Stimulated activated CD8-positive, alpha-beta memory T cell treated with anti-CD3 and anti-CD28 coated beads, Interleukin-12 subunit alpha, Interleukin-12 subunit beta, amount 100 ng/mL, for 1 hour (primary cell): Measurements from ENCODE around the gene RANBP3.
"Not testable (repeated sequence)": the region's sequence is repeated elsewhere in the genome, so short reads cannot be mapped to it uniquely, and the experiment has no call there.

Experiments
- DNase-seq: peaks from one replicate; pipeline ENCODE4 v3.0.0-alpha.2; 2020; ENCODE audit warnings: low read depth

The RANBP3 gene

GRCh38 chr19:5985837-5986236 lies 7.9 kb upstream of the RANBP3 start:
- not testable (repeated sequence) for DNase-seq

GRCh38 chr19:5985098-5985783 lies 7.3 kb upstream of the RANBP3 start:
- no peak for DNase-seq

DNA sequence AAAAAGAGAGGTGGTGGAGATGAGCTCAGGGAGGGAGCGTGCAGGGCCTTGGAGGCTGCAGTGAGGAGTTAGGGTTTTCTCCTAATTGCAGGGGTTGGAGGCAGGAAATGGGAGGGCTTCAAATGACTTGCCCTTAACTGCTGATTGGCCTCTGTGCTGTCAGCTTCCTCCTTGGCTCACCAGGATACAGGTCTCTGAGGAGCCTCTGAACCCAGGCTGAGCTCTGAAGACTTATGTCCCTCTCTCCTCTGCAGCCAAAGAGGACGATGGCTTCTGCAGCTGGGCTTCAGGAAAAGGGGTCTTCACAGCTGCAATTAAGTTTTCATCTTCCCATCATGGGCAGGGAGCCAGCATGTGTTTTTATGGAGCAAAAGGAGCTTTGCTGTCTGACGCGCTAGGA lies 6.7 kb upstream of the RANBP3 start:
- DNase-seq = no peak

DNA sequence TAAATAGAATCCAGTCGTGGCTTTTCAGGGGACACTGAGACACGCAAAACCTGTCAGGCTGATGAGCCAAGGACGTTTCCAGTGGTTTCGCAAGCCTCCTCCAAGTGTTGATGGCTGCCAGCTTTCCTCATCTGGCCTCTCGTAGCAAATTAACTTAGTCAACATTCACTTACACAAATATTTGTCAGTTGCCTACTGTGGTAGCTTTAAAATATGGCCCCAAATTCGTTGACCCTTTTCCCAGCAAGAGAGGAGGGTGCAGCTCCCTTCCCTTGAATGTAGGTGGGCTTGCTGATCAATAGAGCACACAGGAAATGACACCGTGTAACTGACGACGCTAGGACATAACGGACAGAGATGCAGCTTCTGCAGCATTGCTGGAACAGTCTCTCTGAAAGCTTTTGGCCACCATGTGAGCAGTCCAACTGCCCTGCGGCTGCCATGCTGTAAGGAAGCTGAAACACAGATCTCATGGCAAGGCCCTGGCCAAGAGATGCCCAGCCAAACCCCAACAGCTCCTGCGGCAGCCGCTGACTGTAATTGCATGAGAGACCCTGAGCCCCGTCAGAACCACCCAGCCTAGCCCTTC lies 5.5 kb upstream of the RANBP3 start:
- no peak for DNase-seq

- DNase-seq = no peak
Observed at GRCh38 chr19:5978606-5979552, 939 bp upstream of the RANBP3 start.

- DNase-seq = no peak
Observed at GRCh38 chr19:5977222-5977784, 637 bp downstream of the RANBP3 start.

DNA sequence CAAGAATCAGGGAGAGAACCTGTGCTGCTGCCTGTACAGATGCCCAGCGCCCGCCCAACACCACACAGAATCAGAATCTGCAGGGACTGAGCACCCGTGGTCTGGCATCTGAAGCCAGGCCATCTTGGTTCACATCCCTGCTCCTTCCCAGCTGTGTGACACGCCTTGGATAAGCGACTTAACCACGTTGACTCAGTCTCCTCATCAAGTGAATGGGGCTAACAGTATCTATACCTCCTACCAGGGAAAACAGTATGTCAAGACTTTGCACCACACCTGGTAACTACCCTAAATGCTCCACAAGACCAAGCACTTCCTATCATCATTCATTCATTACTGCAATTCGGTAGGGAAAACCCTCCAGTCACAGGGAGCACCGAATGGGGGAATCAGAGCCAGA lies 1.2 kb downstream of the RANBP3 start:
- no peak for DNase-seq

- DNase-seq = no peak
Observed at GRCh38 chr19:5975388-5975728, 2.6 kb downstream of the RANBP3 start.

DNA sequence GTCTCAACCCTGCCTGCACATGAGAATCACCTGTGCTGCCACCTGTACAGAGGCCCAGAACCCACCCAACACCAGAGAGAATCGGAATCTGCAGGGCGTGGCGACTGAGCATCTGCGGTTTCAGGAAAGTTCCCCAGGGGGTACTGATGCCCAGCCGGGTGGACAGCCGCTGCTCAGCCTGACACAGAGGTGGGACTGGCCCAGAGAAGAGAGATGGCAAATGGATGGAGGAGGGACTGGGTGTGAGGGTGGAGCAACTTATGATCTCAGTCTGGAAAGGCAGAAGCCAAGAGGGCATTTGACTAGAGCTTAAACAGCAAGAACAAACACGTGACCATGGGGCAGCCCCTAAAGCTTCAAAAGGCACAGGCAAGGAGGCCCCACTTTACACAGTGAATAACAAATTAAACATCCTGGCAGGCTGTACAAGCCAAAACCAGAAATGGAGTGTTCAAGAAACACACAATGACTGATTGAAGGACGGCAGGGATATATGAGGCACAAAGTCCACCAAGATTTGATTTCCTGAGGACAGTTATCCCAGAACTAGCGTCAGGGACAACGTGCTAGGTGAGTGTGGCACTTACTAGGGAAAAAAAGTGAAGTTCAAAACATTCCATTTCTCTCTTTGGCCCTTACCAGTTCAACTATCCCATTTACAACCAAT lies 3.1 kb downstream of the RANBP3 start:
- DNase-seq = no peak

GRCh38 chr19:5973867-5974635 lies 3.9 kb downstream of the RANBP3 start:
- DNase-seq = no peak

- DNase-seq = no peak
Observed at GRCh38 chr19:5973376-5973775, 4.6 kb downstream of the RANBP3 start.

DNA sequence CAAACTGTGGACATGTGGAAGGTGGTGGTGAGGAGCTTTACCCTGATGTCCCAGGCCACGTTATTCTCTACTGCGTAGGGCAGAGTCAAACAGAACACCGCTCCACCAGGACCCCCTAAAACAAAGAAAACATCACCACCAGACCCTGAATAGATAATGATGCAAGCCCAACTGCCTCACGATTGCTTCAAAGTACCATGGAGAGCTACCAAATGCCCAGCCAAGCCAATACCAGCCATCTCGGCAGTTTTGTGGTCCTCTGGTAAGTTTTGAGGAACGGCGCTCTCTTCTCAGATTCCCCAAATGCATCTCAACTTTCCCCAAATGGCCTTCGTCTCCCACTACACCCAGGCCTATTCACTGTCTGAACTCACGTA lies 5.6 kb downstream of the RANBP3 start:
- no peak for DNase-seq

DNA sequence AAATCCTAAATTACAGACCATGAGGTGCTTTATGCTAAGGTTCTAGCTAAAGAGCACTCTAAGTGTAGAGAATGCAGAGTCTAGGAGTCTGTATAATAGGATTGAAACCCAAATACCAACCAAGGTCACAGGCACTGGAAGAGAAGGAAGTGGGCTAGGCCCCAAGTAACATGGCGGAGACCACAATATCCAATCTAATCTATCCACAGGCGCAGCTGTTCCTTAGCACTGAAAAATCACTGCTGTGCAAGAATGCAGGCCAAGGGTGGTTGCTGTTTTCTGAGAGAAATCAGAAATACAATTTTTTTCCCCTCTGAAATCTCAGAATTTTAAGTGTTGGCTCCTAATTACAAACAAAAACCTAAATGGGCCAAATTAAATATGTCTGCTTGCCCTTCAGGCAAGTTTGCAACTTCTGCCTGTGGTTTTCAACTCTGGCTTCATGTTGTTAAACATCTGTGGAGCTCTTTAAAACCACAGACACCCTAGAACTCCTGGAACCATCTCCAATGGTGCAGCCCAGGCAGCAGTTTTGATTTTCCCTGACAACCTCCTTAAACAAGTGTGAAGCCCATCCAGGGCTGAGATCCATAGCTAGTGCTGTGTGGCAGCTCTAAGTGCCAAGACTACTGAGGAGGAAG lies 6.1 kb downstream of the RANBP3 start:
- DNase-seq = no peak

DNA sequence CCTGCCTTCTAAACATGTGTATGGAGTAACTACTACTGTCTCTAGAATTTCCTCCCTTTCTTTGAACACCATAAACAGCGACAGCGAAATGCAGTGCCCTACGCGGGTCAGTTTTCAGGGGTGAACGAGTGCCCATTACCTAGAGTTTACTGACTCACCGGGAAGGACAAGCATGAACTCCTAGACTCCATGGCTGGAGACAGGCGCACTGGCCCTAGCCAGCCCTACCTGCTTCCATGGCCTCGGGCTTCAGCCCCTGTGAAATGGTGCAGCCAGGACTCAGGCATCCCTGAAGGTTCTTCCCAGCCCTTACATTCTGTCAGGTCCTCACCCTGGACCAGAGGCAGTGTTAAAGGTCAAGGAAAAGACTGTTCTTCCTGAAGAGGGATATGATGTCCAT lies 8.5 kb downstream of the RANBP3 start:
- DNase-seq = no peak

DNA sequence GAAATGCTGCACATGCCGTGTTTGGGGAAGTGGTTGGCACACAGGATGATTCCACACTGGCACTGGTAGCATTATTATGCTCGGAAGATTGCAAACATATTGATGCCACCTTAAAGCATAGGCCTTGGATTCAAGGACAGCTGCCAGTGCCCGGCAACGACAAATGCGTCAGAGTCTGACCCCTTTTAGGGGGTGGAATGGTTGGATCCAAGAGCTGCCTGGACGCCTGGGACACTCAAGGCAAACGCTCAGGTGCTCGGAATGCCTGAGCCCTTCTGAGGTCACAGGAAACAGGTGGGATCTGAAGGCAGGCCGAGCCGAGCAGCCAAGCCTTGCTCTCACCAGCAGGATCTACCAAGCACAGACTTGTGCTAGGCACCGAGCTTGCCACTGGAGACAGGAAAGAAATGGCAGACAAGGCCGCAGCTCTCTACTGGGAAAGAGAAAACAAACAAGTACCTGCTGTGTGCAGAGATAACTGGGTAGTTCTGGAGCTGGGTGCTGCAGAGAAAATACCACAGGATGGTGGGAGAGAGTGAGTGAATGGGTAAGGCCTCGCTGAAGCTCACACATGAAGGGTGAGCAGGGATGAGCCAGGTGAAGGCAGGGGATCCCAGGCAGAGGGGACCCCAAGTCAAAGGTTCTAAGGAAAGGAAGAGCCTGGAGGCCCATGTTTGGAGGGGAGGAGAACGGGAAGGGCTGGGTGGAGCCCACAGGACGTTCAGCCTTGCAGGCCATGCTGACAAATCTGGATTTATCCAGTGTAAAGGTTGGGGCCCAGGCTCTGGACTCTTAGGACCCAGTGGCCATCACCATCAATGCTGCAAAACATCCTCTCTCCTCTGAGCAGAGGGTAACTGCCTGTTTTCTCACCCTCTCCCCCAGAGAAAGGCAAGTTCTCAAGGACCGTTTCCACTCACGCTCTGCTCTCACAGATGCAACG lies 9.2 kb downstream of the RANBP3 start:
- DNase-seq = no peak

GRCh38 chr19:5967994-5968430 lies 9.9 kb downstream of the RANBP3 start:
- DNase-seq = no peak

DNA sequence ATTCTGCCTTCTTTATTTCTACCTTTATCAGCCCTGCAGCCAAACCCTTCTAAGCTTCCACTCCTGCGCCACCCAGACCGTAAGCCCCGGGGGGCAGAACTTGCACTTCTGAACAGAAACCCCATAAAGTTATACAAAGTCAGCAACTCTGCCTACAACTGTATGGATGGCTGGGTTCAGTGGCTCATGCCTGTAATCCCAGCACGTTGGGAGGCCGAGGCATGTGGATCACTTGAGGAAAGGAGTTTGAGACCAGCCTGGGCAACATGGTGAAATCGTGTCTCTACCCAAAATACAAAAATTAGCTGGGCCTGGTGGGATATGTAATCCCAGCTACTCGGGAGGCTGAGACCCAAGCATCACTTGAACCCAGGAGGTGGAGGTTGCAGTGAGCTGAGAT lies 10.4 kb downstream of the RANBP3 start:
- no peak for DNase-seq

DNA sequence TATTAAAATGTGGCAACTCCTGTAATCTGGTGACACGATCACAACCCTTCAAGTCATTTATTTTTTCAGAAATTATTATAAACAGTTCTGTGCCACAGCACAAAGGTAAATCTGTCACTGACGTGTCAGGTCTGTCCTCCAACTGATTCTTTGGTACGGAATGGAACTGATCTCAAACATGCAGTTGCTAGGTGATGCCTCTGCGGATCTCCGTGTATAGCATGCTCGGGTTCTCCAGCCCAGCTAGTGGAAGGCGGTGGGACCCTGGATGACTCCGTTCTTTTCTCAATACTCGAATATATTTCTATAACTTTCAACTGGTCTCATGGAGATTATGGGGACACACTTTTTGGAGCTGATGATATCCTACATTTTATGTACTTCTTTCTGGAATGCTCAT lies 11.0 kb downstream of the RANBP3 start:
- no peak for DNase-seq

DNA sequence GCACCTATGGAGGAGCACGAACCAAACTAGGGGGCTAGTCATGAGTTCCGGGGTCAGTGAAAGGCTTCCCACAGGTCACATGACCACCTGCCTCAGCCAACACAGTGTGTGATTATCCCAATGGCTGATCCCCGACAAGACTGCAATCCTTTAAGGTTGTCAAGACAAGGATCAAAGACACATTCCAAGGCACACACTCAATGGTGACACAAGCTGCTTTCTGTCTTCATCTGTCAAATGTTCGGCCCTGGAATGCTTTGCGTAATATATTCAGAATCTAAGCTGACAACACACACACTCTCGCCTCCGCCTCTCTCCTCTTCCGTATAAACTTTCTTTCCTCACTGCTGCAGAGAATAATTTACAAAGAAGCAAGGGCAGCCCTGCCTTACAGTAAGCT lies 11.7 kb downstream of the RANBP3 start:
- DNase-seq = no peak
